ENCODE results near the gene NAALADL2.

- TF ChIP-seq, protein P1, sequence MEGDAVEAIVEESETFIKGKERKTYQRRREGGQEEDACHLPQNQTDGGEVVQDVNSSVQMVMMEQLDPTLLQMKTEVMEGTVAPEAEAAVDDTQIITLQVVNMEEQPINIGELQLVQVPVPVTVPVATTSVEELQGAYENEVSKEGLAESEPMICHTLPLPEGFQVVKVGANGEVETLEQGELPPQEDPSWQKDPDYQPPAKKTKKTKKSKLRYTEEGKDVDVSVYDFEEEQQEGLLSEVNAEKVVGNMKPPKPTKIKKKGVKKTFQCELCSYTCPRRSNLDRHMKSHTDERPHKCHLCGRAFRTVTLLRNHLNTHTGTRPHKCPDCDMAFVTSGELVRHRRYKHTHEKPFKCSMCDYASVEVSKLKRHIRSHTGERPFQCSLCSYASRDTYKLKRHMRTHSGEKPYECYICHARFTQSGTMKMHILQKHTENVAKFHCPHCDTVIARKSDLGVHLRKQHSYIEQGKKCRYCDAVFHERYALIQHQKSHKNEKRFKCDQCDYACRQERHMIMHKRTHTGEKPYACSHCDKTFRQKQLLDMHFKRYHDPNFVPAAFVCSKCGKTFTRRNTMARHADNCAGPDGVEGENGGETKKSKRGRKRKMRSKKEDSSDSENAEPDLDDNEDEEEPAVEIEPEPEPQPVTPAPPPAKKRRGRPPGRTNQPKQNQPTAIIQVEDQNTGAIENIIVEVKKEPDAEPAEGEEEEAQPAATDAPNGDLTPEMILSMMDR (IDR thresholded peaks at IDR 0.05; ENCODE audit: borderline replicate concordance, extremely low read depth, low read length, poor library complexity, severe bottlenecking), result no peak
- TF ChIP-seq EZH2 (IDR thresholded peaks at IDR 0.05; ENCODE audit: borderline replicate concordance, low read depth, low read length, severe bottlenecking), result no peak
Observed at GRCh38 chr3:174957081-174957480, 97.9 kb downstream of the NAALADL2 start.

All from DND-41 (cell line).